HG03575 (cell line): ENCODE data around the gene ST3GAL4.
"Not testable (repeated sequence)": the region's sequence is repeated elsewhere in the genome, so short reads cannot be mapped to it uniquely, and the experiment has no call there.

Experiments used
- ATAC-seq: cut with Tn5 transposase; IDR thresholded peaks from one replicate; pipeline ENCODE4 v1.9.1; 2021; ENCODE audit not compliant: unreplicated experiment, insufficient number of reproducible peaks, low FRiP score; ENCODE audit errors: extremely low read depth

Gene ST3GAL4

GRCh38 chr11:126357969-126358762 is 2.7 kb downstream of the ST3GAL4 start:
- no peak for ATAC-seq

GRCh38 chr11:126358763-126359160 is 3.3 kb downstream of the ST3GAL4 start:
- no peak for ATAC-seq

- ATAC-seq = no peak
These were observed 4.1 kb downstream of the ST3GAL4 start for GRCh38 chr11:126359431-126360048.

GRCh38 chr11:126360049-126360446 is 4.6 kb downstream of the ST3GAL4 start:
- no peak for ATAC-seq

GRCh38 chr11:126361400-126361799 is 5.9 kb downstream of the ST3GAL4 start:
- ATAC-seq = no peak

GRCh38 chr11:126362879-126363655 is 7.6 kb downstream of the ST3GAL4 start:
- ATAC-seq = no peak

GRCh38 chr11:126363706-126364248 is 8.3 kb downstream of the ST3GAL4 start:
- ATAC-seq = no peak

GRCh38 chr11:126364735-126365134 is 9.2 kb downstream of the ST3GAL4 start:
- ATAC-seq = not testable (repeated sequence)

GRCh38 chr11:126365508-126365907 is 10.0 kb downstream of the ST3GAL4 start:
- not testable (repeated sequence) for ATAC-seq

- ATAC-seq = no peak
These were observed 10.8 kb downstream of the ST3GAL4 start for GRCh38 chr11:126366064-126366822.

GRCh38 chr11:126366823-126367654 is 11.6 kb downstream of the ST3GAL4 start:
- ATAC-seq = not testable (repeated sequence)

- ATAC-seq = not testable (repeated sequence)
These were observed 12.3 kb downstream of the ST3GAL4 start for GRCh38 chr11:126367806-126368205.

- not testable (repeated sequence) for ATAC-seq
These were observed 13.0 kb downstream of the ST3GAL4 start for GRCh38 chr11:126368336-126369119.

- ATAC-seq = no peak
These were observed 14.5 kb downstream of the ST3GAL4 start for GRCh38 chr11:126370016-126370415.

- ATAC-seq = no peak
These were observed 16.1 kb downstream of the ST3GAL4 start for GRCh38 chr11:126371595-126371994.

- not testable (repeated sequence) for ATAC-seq
These were observed 18.0 kb downstream of the ST3GAL4 start for GRCh38 chr11:126373389-126374066.
